ENCODE results near the gene KCTD18. TPM values are rescaled to one million over a fixed set of nuclear protein-coding genes. Genes with fewer than 3 reads are reported as not detected.

Gene KCTD18
- total RNA-seq, 1 donor from 2014 or later: 4.7 TPM

- Mint-ChIP-seq H3K27me3 (ENCODE audit: unreplicated experiment) (no peaks in the 10 kb centered on the region), H3K9me3 (ENCODE audit: unreplicated experiment) (no peaks in the 10 kb centered on the region), H3K36me3 (ENCODE audit: unreplicated experiment) (no peaks in the 10 kb centered on the region), H3K27ac (ENCODE audit: unreplicated experiment) (no peak overlapping the region), H3K4me1 (ENCODE audit: low read depth, unreplicated experiment) (peaks cover 5% of the 10 kb centered on the region), H3K4me3 (ENCODE audit: unreplicated experiment) (no peak overlapping the region)
- TF ChIP-seq, protein P1, sequence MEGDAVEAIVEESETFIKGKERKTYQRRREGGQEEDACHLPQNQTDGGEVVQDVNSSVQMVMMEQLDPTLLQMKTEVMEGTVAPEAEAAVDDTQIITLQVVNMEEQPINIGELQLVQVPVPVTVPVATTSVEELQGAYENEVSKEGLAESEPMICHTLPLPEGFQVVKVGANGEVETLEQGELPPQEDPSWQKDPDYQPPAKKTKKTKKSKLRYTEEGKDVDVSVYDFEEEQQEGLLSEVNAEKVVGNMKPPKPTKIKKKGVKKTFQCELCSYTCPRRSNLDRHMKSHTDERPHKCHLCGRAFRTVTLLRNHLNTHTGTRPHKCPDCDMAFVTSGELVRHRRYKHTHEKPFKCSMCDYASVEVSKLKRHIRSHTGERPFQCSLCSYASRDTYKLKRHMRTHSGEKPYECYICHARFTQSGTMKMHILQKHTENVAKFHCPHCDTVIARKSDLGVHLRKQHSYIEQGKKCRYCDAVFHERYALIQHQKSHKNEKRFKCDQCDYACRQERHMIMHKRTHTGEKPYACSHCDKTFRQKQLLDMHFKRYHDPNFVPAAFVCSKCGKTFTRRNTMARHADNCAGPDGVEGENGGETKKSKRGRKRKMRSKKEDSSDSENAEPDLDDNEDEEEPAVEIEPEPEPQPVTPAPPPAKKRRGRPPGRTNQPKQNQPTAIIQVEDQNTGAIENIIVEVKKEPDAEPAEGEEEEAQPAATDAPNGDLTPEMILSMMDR (IDR thresholded peaks at IDR 0.05; ENCODE audit: partially characterized antibody, unreplicated experiment): no peak
- DNase-seq: no peak
These were observed 18.4 kb upstream of the KCTD18 start for GRCh38 chr2:200528228-200528627.

- DNase-seq: peak; percentile 95
- H3K9me3 Mint-ChIP-seq (ENCODE audit: unreplicated experiment): no peaks in the 10 kb centered on the region
- peak within 1 kb of the TSS; percentile 94 for H3K4me3 Mint-ChIP-seq (ENCODE audit: unreplicated experiment)
- no peaks in the 10 kb centered on the region for H3K27me3 Mint-ChIP-seq (ENCODE audit: unreplicated experiment)
- TF ChIP-seq, protein P1 (IDR thresholded peaks at IDR 0.05; ENCODE audit: partially characterized antibody, unreplicated experiment): no peak
- peaks cover 5% of the 10 kb centered on the region for H3K4me1 Mint-ChIP-seq (ENCODE audit: low read depth, unreplicated experiment)
- H3K27ac Mint-ChIP-seq (ENCODE audit: unreplicated experiment): peak within 1 kb of the TSS; percentile 60
- no peaks in the 10 kb centered on the region for H3K36me3 Mint-ChIP-seq (ENCODE audit: unreplicated experiment)
These were observed 16.2 kb upstream of the KCTD18 start, which contains the start of gene SGO2 for GRCh38 chr2:200525882-200526651. TSS of gene SGO2 (plus strand) at chr2:200526207. CDS start at chr2:200532976, 6,769 bp downstream.

DNA sequence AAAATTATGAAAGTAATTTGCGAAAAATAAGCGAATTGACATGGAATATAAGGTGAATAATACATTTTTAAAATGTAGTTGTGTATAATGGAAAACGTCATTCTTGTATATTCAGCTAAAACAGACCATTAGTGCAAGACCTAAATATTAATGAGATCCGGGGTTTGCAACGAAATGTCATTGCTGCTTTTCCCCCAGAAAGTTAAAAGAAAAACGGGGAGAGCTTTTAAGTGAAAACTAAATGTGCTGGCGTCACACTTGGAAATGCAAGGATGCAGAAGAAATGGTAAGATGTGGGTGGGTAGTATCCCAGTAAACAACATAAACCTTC, 15.6 kb upstream of the KCTD18 start:
- no peak for DNase-seq
- Mint-ChIP-seq H3K27ac (ENCODE audit: unreplicated experiment) (peak overlapping the region; percentile 13), H3K36me3 (ENCODE audit: unreplicated experiment) (no peaks in the 10 kb centered on the region), H3K4me1 (ENCODE audit: low read depth, unreplicated experiment) (peaks cover 5% of the 10 kb centered on the region), H3K9me3 (ENCODE audit: unreplicated experiment) (no peaks in the 10 kb centered on the region), H3K4me3 (ENCODE audit: unreplicated experiment) (peak overlapping the region; percentile 94), H3K27me3 (ENCODE audit: unreplicated experiment) (no peaks in the 10 kb centered on the region)
- TF ChIP-seq, protein P1 (IDR thresholded peaks at IDR 0.05; ENCODE audit: partially characterized antibody, unreplicated experiment): no peak

DNA sequence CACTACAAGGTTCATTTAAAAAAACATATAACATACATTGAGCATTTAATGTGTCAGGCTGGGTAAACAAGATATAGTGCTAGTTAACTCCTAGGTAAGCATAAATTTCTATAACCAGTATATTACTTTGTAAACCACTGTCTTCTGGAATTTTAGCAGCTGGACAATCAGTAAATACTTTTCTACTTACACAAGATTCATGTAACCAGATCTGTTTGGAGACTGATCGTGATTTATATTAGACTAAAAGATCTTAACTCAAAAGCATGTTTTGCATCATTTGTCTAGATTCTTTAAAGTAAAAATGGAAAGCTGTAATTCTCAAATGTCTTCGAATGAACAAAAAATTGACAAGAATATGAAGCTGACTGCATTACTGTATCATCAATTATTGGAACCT, 15.2 kb upstream of the KCTD18 start:
- no peak for DNase-seq
- no peak overlapping the region for H3K27ac Mint-ChIP-seq (ENCODE audit: unreplicated experiment)
- H3K4me1 Mint-ChIP-seq (ENCODE audit: low read depth, unreplicated experiment): peaks cover 5% of the 10 kb centered on the region
- no peaks in the 10 kb centered on the region for H3K9me3 Mint-ChIP-seq (ENCODE audit: unreplicated experiment)
- H3K36me3 Mint-ChIP-seq (ENCODE audit: unreplicated experiment): no peaks in the 10 kb centered on the region
- TF ChIP-seq, protein P1 (IDR thresholded peaks at IDR 0.05; ENCODE audit: partially characterized antibody, unreplicated experiment): no peak
- no peaks in the 10 kb centered on the region for H3K27me3 Mint-ChIP-seq (ENCODE audit: unreplicated experiment)
- H3K4me3 Mint-ChIP-seq (ENCODE audit: unreplicated experiment): peak overlapping the region; percentile 94

GRCh38 chr2:200523604-200524003, 13.7 kb upstream of the KCTD18 start:
- H3K36me3 Mint-ChIP-seq (ENCODE audit: unreplicated experiment): no peaks in the 10 kb centered on the region
- no peak overlapping the region for H3K27ac Mint-ChIP-seq (ENCODE audit: unreplicated experiment)
- TF ChIP-seq, protein P1 (IDR thresholded peaks at IDR 0.05; ENCODE audit: partially characterized antibody, unreplicated experiment): no peak
- H3K9me3 Mint-ChIP-seq (ENCODE audit: unreplicated experiment): no peaks in the 10 kb centered on the region
- DNase-seq: no peak
- no peak overlapping the region for H3K4me3 Mint-ChIP-seq (ENCODE audit: unreplicated experiment)
- peaks cover under 1% of the 10 kb centered on the region for H3K27me3 Mint-ChIP-seq (ENCODE audit: unreplicated experiment)
- peaks cover 5% of the 10 kb centered on the region for H3K4me1 Mint-ChIP-seq (ENCODE audit: low read depth, unreplicated experiment)

Measured in glutamatergic neuron (in vitro differentiated cells).